Activated CD4-positive, alpha-beta T cell treated with anti-CD3 and anti-CD28 coated beads for 48 hours (primary cell): ENCODE measurements around the gene AACS.
"Not testable (repeated sequence)": the region's sequence is repeated elsewhere in the genome, so short reads cannot be mapped to it uniquely, and the experiment has no call there.

Experiments
- DNase-seq: peaks from one replicate; pipeline ENCODE4 v3.0.0-alpha.2; 2020

AACS gene

DNA sequence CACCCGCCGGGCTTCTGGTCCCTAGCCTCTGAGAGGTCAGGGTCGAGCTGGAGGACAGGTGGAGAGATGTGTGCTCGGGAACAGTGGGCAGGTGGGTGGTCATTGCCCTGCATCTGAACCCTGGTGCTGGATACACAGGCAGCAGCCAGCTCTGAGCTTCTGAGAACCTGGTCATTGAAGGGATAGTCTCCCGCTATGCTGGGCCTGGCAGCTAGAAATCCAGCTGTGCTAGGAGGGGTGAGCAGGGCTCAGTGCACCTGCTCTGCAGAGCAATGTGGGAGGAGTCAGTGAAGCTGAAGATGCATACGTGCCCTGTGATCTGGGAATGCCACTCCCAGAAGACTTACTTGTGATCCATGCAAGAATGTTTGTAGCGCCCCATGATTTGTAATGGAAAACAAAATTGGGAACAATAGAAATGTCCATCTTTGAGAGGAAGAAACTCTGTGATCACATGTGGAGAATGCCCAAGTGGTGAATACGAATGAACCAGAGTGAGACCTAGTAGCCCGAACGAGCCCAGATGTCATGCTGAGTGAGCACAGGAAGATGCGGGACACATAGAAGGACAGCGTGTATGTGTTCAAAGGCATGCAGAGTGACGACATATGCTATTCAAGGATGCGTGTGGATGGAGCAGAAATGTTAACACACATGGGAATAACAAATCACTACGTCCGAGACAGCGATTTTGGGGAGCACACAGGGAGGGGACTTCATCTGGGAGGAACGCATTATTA, 63.4 kb downstream of the AACS start:
- DNase-seq, result no peak

DNA sequence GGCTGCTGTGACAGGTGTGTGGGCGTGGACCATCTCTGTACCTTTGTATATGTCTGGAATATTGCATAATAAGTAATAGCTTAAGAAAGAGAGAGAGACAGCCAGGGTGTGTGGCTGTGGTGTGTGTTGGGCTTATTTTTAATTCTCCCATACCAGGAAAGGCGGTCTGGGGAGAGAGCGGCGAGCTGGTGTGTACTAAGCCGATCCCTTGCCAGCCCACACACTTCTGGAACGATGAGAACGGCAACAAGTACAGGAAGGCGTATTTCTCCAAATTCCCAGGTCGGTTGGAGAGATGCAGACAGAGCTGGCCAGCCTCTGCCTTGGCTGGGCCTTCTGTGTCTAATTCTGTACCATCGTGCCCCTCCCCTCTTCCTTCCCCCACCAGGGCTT, 63.9 kb downstream of the AACS start:
- DNase-seq, result no peak

DNA sequence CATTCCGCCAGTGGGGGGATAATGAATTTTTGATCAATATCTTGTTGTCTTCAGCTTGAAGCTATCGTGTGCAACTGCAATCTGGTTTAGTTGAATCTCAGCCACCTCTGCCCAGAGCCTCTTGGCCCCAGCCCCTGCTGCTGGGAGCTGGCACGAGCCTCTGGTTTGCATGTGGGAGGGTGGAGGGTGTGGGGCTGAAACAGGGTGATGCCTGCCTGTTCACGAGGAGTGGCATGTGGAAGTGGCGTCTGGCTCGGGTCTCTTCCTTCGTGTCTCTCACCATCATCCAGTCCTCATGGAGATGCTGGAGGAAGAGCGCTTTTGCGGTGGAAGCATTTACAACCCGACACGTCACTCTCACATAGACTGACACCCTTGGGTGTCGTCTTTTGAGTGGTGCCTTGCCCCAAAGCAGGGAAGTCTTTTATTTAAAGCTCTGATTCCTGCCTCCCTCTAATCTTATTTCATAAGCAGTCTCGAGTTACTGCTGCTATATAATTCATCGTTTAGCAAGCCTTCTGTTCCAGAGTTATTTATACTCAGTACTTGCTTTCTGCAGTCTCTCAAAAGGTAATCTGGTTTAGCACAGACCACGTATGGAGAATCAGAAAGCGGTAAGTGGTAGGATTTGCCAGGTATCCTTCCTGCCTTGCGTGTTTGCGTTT, 64.5 kb downstream of the AACS start:
- DNase-seq, result no peak

DNA sequence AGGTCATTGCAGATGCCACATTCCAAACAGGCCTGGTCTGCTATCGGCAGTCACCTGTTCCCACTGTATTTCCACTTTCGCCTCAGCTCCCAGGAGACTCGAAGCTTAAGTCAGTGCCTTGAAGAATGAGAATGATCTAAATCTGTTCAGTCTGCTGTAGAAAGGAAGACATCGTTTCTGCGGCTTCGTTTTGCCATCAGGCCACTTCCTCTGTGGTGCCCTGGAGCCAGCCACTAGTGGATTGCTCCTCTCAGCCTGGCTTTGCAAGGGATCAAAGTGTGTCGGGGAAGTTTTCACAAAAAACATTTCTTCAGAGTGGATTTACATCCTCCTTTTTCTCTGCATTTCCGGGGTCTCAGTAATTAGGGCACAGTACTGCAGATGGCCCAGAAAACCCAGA, 66.7 kb downstream of the AACS start:
- DNase-seq, result no peak

DNA sequence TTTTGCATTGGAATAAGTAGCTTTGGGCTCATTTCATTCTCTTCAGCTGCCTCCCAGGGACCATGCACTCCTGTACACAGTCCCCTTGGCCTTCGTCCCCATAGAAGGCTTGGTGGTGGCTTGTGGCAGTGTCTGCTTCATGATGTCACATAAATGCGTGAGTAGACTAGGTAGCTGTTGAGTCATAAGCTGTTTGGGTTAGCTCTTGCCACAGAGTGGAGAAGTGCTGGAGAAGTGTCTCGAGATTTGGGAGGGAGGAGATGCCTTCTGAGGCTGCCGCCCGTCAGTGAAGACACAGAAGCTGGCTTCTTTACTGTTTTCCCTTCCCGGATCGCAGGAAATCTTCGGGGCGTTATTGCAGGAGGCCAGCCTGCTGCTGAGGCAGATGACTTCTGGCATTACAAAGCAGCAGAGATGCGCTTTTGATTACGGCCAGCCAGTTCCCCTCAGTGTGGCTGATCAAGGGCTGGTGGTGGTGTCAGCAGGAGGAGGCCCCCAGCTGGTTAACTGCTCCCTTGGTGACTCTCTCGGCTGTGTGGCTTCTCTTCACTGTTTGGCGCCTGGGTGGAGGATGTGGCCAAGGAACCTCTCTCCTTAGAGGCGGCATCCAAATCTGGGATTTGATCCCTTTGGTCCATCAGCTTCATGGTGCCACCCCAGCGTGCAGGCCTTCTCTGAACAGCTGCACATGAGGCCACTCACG, 67.6 kb downstream of the AACS start:
- DNase-seq, result no peak

DNA sequence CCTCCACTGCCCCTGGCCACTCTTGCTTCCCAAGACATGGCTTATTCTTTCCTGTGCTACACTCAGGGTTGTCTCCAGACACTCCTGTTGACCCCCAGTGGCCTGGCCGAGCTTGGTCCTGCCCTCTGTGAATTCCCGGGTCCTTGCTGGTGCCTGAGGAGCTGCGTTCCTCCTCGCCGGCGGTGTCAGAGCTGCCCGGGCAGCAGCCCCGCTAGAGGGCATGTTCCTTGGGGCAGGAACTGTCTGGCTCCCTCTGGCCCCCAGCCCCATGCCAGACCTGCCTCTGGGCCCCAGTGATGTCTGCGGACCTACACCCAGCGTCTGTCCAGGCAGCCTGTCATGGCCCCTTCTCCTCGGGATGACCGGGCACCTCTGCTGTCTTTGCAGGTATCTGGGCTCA, 68.4 kb downstream of the AACS start:
- DNase-seq, result no peak

DNA sequence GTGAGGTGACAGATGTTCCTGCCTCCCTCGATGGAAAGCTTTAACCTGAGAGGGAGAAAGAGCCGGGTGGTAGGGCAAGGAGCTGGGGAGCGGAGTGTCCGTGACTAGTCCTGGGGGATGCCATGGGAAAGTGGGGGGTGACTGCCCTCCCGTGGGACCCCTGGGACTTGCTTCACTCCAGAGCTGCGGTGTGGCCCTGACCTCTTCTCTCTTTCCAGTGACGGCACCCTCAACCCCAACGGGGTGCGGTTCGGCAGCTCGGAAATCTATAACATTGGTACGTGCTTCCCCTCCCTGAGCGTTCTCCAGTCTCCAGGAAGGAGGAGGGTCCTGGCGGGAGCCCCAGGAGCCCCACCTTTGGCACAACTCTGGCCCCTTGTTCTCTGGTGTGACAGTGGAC, 69.3 kb downstream of the AACS start:
- no peak for DNase-seq

DNA sequence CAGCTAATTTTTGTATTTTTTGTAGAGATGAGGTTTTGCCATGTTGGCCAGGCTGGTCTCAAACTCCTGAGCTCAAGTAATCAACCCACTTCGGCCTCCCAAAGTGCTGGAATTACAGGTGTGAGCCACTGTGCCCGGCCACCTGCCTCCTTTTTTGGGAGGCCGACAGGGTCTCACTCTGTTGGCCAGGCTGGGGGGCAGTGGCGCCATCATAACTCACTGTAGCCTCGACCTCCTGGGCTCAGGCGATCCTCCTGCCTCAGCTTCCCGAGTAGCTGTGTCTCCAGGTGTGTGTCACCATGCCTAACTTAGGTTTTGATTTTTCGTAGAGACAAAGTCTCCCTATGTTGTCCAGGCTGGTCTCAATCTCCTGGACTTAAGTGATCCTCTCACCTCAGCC, 70.7 kb downstream of the AACS start:
- no peak for DNase-seq

DNA sequence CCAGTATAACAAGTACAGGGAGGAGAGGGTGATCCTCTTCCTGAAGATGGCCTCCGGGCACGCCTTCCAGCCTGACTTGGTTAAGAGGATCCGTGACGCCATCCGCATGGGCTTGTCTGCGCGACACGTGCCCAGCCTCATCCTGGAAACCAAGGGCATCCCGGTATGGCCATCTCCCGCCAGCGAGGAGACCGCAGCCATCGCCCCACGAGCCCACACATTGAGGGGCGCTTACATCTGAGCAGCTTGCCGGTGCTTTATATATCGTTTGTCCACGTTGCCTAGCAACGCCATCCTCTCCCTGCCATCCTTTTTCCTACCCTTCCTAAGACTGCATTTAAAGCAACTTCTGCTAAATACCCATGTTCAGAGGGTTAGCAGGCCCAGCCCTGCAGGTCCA, 71.5 kb downstream of the AACS start:
- DNase-seq, result no peak

DNA sequence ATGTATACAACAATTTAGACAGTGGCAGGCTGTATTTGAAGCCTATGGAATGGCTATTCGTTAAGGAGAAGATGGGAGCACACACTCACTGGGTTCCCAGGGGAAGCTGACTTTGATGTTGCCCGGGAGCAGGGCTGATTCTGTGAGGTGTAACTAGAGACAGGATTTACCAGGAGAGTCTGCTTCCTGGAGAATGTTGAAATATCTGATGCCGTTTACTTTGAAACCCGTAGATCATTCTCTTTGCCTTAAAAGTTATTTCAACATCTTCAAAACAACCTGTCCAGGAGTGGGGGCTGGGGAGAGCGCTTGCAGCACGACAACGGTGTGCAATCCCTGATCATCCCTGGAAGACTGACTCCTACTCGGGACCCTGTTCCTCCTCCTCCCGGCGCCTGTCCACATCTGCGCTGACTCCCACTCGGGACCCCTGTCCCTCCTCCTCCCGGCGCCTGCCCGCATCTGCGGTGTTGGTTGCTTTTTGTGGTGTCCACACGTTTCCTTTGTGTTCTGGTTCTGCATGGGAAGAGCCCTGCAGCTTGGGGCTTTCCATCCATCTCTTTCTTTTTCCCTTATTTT, 72.6 kb downstream of the AACS start:
- no peak for DNase-seq

DNA sequence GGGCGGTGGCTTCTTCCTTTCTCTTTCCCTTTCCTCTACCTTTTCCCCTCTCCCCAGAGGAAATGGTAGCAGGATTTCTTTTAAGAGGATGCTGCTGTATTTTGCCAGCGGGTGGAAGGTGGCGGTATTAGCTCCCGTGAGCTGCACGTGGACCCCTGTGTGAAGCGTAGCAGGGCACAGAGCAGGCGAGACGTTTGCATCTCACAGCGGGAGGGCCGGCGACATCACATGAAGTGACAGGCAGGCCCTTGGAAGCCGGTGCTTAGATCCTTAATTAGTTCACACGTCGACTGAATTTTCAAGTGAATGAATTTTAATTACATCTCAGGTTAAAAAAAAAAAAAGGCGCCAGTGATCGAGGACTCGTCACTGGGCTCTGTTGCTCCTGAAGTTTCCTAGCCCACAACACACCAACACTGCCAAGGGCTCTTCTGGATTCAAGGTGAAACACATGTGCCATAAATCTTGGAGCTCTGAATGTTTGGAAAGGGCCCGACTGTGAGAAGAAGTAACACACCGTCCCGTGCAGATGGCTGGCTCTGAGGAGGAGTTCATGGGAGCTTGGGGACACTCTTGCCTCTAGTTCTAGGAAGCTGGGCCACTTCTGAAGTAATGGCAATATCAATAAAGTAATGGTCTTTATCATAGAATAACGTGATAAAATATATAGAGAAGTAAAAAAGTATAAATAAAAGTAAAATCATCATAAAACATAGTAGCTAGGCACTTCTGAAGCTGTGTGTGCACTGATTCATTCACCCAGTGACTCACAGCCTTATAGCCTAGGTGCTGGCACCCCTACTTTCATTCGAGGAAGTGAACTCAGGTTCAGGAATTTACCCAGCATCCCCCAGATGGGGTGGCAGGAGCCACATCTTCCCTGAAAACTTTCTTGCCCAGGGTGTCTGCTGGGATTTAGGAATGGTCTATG, 75.3 kb downstream of the AACS start:
- no peak for DNase-seq

DNA sequence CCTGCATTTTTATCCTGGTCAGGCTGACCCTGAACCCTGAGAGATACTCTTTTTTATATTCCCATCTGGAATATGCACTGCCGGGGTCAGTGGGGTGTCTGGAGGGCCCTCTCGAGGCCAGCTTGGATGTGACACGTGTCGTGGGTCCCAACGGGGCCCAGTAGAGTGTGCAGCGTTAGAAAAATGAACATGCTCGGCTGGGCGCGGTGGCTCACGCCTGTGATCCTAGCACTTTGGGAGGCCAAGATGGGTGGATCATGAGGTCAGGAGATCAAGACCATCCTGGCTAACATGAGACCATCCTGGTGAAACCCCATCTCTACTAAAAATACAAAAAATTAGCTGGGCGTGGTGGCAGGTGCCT, 76.0 kb downstream of the AACS start:
- DNase-seq, result not testable (repeated sequence)

DNA sequence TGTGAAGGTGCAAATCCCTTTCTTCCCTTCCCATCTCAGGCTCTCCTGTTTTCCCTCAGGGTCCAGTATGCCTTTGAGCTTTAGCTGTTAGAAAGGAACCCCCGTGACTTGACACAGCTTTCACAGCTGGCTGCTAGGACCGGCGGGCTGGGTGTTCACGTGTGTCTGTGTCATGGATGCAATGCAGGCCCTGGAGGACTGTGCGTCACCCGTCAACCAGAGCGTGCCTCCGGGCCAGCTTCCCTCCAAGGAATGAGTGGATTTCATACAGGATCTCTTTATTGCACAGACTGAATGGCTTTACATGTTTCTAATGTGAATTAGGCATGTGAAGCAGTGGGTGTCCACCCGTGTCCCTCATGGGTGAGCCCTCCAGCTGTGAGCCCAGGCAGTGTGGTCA, 77.4 kb downstream of the AACS start:
- no peak for DNase-seq

DNA sequence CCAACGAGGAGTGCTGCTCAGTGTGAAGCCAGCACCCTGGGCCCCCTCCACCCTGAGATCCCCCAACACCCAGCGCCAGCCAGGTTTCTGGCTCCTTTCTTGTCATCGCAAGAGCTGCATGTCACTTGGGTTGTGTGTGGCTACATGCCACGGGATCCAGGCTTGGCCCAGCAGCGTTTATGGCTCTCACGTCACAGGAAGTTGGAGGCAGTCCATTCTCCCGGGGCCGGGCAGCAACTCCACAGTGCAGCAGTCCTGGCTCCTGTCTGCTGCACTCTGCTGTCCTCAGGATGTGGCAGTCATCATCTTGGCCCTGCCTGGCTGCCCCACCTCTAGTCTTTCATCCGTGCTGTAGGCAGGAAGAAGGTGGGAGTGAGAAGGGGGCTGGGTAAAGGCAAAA, 78.3 kb downstream of the AACS start:
- no peak for DNase-seq

DNA sequence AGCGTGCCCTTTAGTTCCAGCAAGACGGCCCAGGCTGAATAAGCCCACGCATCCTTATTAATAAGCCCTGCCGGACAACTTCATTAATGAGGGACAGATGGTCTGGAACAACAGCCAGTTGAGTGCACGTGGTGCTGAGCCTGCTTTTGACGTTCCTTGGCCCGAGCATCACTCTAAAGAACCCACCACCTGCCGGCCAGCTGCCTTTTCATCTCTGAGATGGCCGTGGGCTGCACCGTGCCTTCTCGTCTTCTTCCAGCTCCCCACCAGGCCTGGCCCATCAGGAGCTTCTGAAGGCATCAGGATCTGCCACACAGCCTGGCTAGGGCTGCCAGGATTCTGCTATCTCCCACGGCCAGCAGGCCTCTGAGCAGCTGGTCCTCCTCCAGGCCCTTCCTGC, 80.0 kb downstream of the AACS start:
- DNase-seq, result no peak

DNA sequence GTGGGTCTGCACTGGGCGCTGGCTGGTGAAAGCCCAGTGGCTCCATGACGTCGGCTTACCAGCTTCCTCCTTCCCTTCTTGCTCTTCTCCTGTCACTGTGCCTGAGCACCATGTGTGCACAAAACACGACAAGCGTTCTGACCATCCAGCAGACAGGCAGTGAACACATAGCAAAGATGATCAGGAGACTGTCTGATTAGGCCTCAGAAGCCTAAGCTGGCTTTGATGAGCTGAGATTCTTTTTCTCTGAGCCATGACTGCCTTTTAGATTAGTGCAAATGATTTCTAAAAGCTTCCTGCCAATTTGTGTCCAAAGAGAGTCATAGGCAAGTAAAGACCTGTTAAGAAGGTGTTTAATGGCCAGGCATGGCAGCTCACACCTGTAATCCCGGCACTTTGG, 83.1 kb downstream of the AACS start:
- no peak for DNase-seq

DNA sequence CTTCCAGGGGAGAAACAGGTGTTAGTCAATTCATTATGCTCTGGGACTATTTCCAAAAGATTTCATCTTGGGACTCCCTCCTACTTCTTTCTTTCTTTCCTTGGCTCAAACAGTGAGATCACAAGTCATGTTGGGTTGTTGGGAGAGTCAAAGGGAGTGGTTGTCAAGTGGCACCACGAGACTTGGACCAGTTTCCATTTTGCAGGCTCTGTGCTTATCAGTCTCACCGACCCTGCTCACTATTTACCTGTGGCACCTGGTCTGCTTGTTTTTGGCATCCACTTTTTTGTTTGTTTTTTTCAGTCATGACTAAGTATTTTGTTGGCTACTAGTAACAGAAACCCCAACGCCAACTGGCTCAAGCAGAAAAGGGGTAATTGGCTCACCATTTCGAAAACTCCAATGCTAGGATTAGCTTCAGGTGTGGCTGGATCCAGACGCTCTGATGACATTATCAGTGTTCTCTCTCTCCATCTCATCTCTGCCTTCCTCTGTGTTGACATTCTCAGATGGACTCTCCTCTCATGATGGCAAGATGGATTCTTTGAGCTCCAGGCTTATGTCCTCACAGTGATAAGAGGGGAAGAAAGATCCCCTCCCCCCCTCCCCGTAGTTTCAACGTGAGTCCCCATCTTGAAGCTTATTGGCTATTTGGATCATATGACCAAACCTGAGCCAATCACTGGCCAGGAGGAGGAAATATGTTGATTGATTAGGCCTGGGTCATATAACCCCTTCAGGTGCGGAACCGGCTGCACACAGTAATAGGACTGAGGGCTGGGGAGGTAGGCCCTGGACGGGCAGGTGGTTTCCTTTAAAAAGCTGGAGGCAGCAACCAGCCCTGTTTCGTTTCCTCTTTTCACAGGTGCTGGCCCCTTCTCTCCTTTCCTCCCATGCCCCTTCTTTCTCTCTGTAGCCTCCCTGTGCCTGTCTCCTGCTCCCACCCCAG, 84.2 kb downstream of the AACS start:
- no peak for DNase-seq

DNA sequence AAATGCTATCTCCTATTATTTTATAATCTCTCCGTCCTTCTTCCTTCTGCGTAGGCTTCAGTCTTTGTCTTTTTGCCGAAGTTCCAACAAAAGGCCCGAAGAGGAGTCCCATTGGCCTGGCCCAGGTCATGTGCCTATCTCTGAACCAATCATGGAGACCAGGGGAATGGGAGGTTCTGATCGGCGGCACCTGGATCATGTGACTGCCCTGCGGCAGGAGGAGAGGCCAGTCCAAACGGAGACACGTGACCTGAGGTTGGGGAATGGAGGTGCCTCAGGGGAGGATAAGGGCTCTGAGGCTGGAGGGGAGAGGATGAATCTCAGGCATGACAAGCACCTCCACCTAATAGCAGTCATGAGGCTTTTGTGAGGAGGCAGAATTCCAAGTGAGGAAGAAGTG, 86.0 kb downstream of the AACS start:
- no peak for DNase-seq

DNA sequence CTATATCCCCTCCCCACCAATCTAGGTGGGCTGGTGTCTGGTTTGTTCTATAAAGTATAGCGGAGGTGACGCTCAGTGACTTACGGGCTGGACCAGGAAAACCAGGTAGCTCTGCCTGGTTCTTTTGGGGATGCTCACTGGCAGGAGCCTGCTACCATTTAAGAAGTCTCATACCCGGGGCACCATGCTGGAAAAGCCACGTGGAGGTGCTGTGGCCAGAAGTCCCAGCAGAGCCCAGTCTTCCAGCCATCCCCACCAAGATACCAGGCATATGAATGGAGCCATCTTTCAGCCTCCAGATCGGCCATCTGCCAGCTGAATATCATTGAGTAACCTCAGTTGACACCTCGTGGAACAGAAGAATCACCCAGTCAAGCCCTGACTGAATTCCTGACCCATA, 87.2 kb downstream of the AACS start:
- no peak for DNase-seq

DNA sequence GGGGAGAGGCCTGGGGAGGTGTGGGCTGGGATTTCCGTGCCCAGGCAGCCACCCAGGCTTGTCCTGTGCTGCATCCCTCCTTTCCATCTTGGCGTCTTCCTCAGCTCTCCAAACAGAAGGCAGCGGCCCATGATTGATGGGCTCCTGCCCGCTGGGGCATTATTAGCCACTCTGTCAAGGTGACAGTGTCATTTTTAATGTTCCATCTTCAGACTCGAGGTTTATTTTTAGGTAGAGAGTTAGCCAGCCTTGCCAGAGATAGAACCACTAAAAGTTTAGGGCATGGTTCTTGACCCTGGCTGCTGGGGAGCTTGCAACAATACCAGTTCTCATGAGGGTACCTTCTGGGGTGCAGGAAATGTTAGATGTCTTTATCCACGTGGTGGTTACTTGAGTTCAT, 90.1 kb downstream of the AACS start:
- DNase-seq, result no peak

DNA sequence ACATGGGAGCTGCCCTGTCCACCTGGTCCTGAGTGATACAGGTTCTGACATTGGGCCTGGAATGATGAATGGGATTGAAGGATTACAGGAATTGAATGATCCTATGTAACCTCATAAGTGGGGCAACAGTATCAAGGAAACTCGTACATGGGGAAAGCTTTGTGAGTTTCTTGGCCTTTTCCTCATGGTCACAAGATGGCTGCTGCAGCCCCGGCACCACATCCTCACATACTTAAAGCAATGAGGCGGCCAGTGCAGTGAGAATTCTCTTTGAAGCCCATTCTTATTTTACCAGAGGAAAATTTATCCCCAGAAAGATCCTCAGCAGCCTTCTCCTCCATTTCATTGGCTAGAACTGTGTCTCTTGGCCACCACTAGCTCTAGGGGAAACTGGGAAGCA, 91.9 kb downstream of the AACS start:
- no peak for DNase-seq

DNA sequence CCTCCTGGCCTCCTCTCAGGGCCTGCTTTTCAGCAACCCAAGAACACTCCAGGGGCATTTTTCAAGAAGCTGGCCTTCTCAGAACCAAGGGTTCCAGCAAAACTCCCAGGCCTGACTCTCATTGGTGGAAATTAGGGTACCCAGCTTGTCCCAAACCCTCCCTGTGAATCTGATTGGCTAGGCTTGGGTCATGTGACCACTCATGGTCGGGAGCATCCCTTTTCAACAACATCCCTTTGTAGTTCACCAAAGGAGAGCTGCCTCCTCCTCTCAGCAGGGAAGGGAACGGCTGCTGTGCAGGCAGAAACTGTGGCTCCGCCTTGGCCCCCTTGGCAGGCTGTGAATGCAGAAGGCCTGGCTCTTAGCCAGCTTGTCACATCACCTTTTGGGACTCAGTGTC, 94.5 kb downstream of the AACS start:
- no peak for DNase-seq
